HepG2 (cell line): ENCODE data around the gene CORO1C. TPM values are rescaled to one million over a fixed set of nuclear protein-coding genes. Genes with fewer than 3 reads are reported as not detected.

Source experiments
- ATAC-seq: fragments of 200-7000 bp; cut with Tn5 transposase; 3 replicates; pipeline ENCODE4 v1.9.1; 2020; ENCODE audit warnings: mild to moderate bottlenecking, moderate library complexity
- BruUV-seq: library from RNA; stranded (reverse); fragments of 400-500 nt; replicated peaks from 2 replicates; lab custom pipeline; 2021; lab: Mats Ljungman, UMichigan
- CTCF ChIA-PET: fragments of 300-600 bp; formaldehyde crosslinking; extraction: SDS; loops from one replicate; lab custom pipeline; 2021; ENCODE audit warnings: low total read pairs, inconsistent platforms, low intra/inter-chr PET ratio; lab: Yijun Ruan, JAX
- POLR2A ChIA-PET: fragments of 350-600 bp; sonication (Branson Sonifier 250); formaldehyde crosslinking; loops from one replicate; lab custom pipeline; 2020; ENCODE audit warnings: antibody characterized with exemption, inconsistent platforms; lab: Yijun Ruan, JAX
- DNase-seq: peaks from one replicate; pipeline ENCODE4 v3.0.0-alpha.2; 2015; ENCODE audit warnings: low spot score
- FAIRE-seq: peaks from 3 replicates; lab custom pipeline; 2011; peaks lifted over from hg19 to GRCh38; lab: Jason Lieb, UNC
- H2AFZ ChIP-seq: one replicate; pipeline ENCODE4 v1.6.1; 2011; ENCODE audit warnings: low read length, inconsistent platforms
- H3K27ac ChIP-seq: fragments of 300-600 bp; 3 replicates; pipeline ENCODE4 v1.8.0; 2011; ENCODE audit warnings: mixed run types, mild to moderate bottlenecking, mixed read lengths, low read length, inconsistent platforms; ENCODE audit not compliant: insufficient read depth; ENCODE audit errors: extremely low read length
- H3K27me3 ChIP-seq, 2 experiments: fragments of 200-600 bp in 1 of 2; 2 replicates in 1 of 2; 3 replicates in 1 of 2; pipeline versions ENCODE4 v1.6.0 to v1.8.0; 2011; ENCODE audit warnings: low read length in 2 of 2, mild to moderate bottlenecking in 2 of 2, moderate library complexity in 2 of 2, inconsistent platforms in 1 of 2; ENCODE audit not compliant: insufficient read depth in 2 of 2, control insufficient read depth in 1 of 2
- H3K36me3 ChIP-seq, 2 experiments: fragments of 200-600 bp in 1 of 2; replicated peaks in 1 of 2; 2 replicates in 1 of 2; 3 replicates in 1 of 2; pipeline versions ENCODE4 v1.5.1 to v1.8.0; 2011; ENCODE audit warnings: low read length in 2 of 2, inconsistent platforms in 1 of 2; ENCODE audit not compliant: insufficient read depth in 2 of 2, control insufficient read depth in 1 of 2
- H3K4me1 ChIP-seq: 2 replicates; pipeline ENCODE4 v1.5.1; 2012; ENCODE audit warnings: low read length, inconsistent platforms; ENCODE audit not compliant: insufficient read depth
- H3K4me2 ChIP-seq: 2 replicates; pipeline ENCODE4 v1.6.0; 2011; ENCODE audit warnings: low read depth, low read length, inconsistent platforms
- H3K4me3 ChIP-seq, 3 experiments: fragments of 200-600 bp in 1 of 3; sonication (generic), shearing (Covaris generic) in 1 of 3; replicated peaks in 1 of 3; 2 replicates each; pipeline ENCODE4 v1.5.1; 2011 to 2016; ENCODE audit warnings: low read length in 3 of 3, inconsistent platforms in 2 of 3, low read depth in 2 of 3, mild to moderate bottlenecking in 2 of 3, control low read depth in 1 of 3, mixed read lengths in 1 of 3; ENCODE audit not compliant: insufficient read depth in 1 of 3
- H3K79me2 ChIP-seq: one replicate; pipeline ENCODE4 v1.6.1; 2011; ENCODE audit warnings: low read length, inconsistent platforms; ENCODE audit not compliant: insufficient read depth
- H3K9ac ChIP-seq: 2 replicates; pipeline ENCODE4 v1.6.0; 2011; ENCODE audit warnings: mild to moderate bottlenecking, low read depth, low read length, inconsistent platforms; ENCODE audit not compliant: insufficient read depth
- H3K9me3 ChIP-seq: 2 replicates; pipeline ENCODE4 v1.5.1; 2012; ENCODE audit warnings: mild to moderate bottlenecking, low read length
- H4K20me1 ChIP-seq: 2 replicates; pipeline ENCODE4 v1.6.0; 2011; ENCODE audit warnings: inconsistent platforms, mild to moderate bottlenecking, low read length, moderate library complexity; ENCODE audit not compliant: insufficient read depth
- CBX1 ChIP-seq: IDR thresholded peaks from one replicate; pipeline ENCODE4 v1.6.1; 2016; ENCODE audit warnings: antibody characterized with exemption, low read depth
- HDAC1 ChIP-seq: sonication (generic); formaldehyde crosslinking; IDR thresholded peaks from 2 replicates; pipeline ENCODE4 v1.5.1; 2020; ENCODE audit warnings: mild to moderate bottlenecking, missing genetic modification reagents
- IKZF4 ChIP-seq: sonication (generic); formaldehyde crosslinking; IDR thresholded peaks from 2 replicates; pipeline ENCODE4 v1.5.1; 2020; ENCODE audit warnings: borderline replicate concordance, mild to moderate bottlenecking, low read depth, missing genetic modification reagents; ENCODE audit errors: not compliant biosample characterization
- MXD4 ChIP-seq: IDR thresholded peaks from 2 replicates; pipeline ENCODE4 v1.6.1; 2016; ENCODE audit warnings: mild to moderate bottlenecking, missing biosample characterization, missing genetic modification reagents
- SRSF9 ChIP-seq: fragments of 200-400 bp; formaldehyde crosslinking; IDR thresholded peaks from 2 replicates; pipeline ENCODE4 v1.6.1; 2018; ENCODE audit warnings: borderline replicate concordance, mild to moderate bottlenecking, low read depth, low read length; ENCODE audit not compliant: insufficient read depth, poor library complexity, severe bottlenecking
- TRIM24 ChIP-seq: sonication (generic); formaldehyde crosslinking; IDR thresholded peaks from 2 replicates; pipeline ENCODE4 v1.8.0; 2022; ENCODE audit warnings: mild to moderate bottlenecking, missing genetic modification reagents
- ZFP90 ChIP-seq: sonication (generic); formaldehyde crosslinking; IDR thresholded peaks from 2 replicates; pipeline ENCODE4 v1.8.0; 2022; ENCODE audit warnings: missing genetic modification reagents, mild to moderate bottlenecking, inconsistent platforms, borderline replicate concordance
- ZFY ChIP-seq: sonication (generic); formaldehyde crosslinking; IDR thresholded peaks from 2 replicates; pipeline ENCODE4 v1.4.0; 2020; ENCODE audit warnings: missing genetic modification reagents
- ZNF121 ChIP-seq: sonication (generic); formaldehyde crosslinking; IDR thresholded peaks from 2 replicates; pipeline ENCODE4 v1.5.0; 2020; ENCODE audit warnings: mild to moderate bottlenecking, missing genetic modification reagents
- ZNF672 ChIP-seq: sonication (generic); formaldehyde crosslinking; IDR thresholded peaks from 2 replicates; pipeline ENCODE4 v1.8.1; 2022; ENCODE audit warnings: missing genetic modification reagents
- WGBS: methylation state at CpG from one replicate; pipeline ENCODE4 v1.1.6; 2017; ENCODE audit warnings: low lambda C conversion rate; 5-methylcytosine and 5-hydroxymethylcytosine counted together
- in situ Hi-C: cut with HindIII; loops from 2 replicates; pipeline ENCODE4 v1.10.0; 2017; ENCODE audit warnings: low pct_unique_long_range_greater_than_20kb; ENCODE audit not compliant: extremely low pct_ligation_motif_present
- intact Hi-C: fragments of 100-400 bp; cut with micrococcal nuclease; formaldehyde crosslinking; loops from one replicate; pipeline ENCODE4 v1.10.0; 2022; ENCODE audit not compliant: unreplicated experiment
- polyA plus RNA-seq, 8 experiments: library from polyadenylated mRNA; depleted of rRNA in 3 of 8; stranded (reverse) in 7 of 8; unstranded in 1 of 8; fragments of >200 nt; fragmentation: Illumina TruSeq in 4 of 8; extraction: Trizol in 4 of 8; gene quantifications; 2 replicates each; pipeline versions ENCODE4 v1.2.1 to v1.2.3, GENCODE V29; 2011 to 2016; ENCODE audit warnings: low read depth in 4 of 8, missing spikeins in 1 of 8, mixed read lengths in 1 of 8; ENCODE audit not compliant: insufficient read depth in 1 of 8
- total RNA-seq, 5 experiments: library from RNA; depleted of rRNA; stranded (reverse); fragments of >200 nt; fragmentation: Illumina TruSeq; extraction: Trizol; gene quantifications; 2 replicates each; pipeline ENCODE4 v1.2.3, GENCODE V29; 2016; ENCODE audit warnings: low read depth in 1 of 5
- TF ChIP-seq, protein P1 (sequence below): fragments of 450-650 bp; IDR thresholded peaks from 2 replicates; pipeline ENCODE4 v1.6.1; 2017; ENCODE audit warnings: mild to moderate bottlenecking
- TF ChIP-seq, protein P2 (sequence below): sonication (generic); formaldehyde crosslinking; IDR thresholded peaks from 2 replicates; pipeline ENCODE4 v1.4.0; 2020; ENCODE audit warnings: missing genetic modification reagents, borderline replicate concordance

The CORO1C gene
- total and polyA plus RNA-seq, 2 of the 13 experiments (the other 11 are each of a cell fraction or from before 2014, with no cell fraction given) = 73.7 to 131 TPM

- ChIA-PET POLR2A (no interaction called here), CTCF (no interaction called here)
- Histone ChIP-seq H3K9ac (no peak overlapping the region), H3K27me3 (no peaks in the 10 kb centered on the region), H3K4me1 (peaks cover 26% of the 10 kb centered on the region), H3K27ac (no peak overlapping the region), H2AFZ (no peak overlapping the region), H3K4me3 (no peak overlapping the region), H3K4me2 (no peak overlapping the region), H4K20me1 (no peaks in the 10 kb centered on the region), H3K79me2 (no peaks in the 10 kb centered on the region), H3K36me3 (no peaks in the 10 kb centered on the region), H3K9me3 (no peaks in the 10 kb centered on the region)
- FAIRE-seq (no peak), DNase-seq (no peak), ATAC-seq (no peak)
- TF ChIP-seq ZFY (CRISPR knock-in tag) (no peak), ZFP90 (CRISPR knock-in tag) (no peak), IKZF4 (no peak), CBX1 (no peak), TRIM24 (CRISPR knock-in tag) (no peak), MXD4 (CRISPR knock-in tag) (no peak), HDAC1 (CRISPR knock-in tag) (no peak), ZNF672 (no peak), ZNF121 (no peak), SRSF9 (no peak)
- TF ChIP-seq, protein P1, sequence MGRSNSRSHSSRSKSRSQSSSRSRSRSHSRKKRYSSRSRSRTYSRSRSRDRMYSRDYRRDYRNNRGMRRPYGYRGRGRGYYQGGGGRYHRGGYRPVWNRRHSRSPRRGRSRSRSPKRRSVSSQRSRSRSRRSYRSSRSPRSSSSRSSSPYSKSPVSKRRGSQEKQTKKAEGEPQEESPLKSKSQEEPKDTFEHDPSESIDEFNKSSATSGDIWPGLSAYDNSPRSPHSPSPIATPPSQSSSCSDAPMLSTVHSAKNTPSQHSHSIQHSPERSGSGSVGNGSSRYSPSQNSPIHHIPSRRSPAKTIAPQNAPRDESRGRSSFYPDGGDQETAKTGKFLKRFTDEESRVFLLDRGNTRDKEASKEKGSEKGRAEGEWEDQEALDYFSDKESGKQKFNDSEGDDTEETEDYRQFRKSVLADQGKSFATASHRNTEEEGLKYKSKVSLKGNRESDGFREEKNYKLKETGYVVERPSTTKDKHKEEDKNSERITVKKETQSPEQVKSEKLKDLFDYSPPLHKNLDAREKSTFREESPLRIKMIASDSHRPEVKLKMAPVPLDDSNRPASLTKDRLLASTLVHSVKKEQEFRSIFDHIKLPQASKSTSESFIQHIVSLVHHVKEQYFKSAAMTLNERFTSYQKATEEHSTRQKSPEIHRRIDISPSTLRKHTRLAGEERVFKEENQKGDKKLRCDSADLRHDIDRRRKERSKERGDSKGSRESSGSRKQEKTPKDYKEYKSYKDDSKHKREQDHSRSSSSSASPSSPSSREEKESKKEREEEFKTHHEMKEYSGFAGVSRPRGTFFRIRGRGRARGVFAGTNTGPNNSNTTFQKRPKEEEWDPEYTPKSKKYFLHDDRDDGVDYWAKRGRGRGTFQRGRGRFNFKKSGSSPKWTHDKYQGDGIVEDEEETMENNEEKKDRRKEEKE = no peak
- TF ChIP-seq, protein P2, sequence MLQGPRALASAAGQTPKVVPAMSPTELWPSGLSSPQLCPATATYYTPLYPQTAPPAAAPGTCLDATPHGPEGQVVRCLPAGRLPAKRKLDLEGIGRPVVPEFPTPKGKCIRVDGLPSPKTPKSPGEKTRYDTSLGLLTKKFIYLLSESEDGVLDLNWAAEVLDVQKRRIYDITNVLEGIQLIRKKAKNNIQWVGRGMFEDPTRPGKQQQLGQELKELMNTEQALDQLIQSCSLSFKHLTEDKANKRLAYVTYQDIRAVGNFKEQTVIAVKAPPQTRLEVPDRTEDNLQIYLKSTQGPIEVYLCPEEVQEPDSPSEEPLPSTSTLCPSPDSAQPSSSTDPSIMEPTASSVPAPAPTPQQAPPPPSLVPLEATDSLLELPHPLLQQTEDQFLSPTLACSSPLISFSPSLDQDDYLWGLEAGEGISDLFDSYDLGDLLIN (CRISPR knock-in tag) = no peak
- intact Hi-C loops (no loop called here), in situ Hi-C loops (no loop called here)
- no TSS peak for BruUV-seq
- 13% methylated on average over 2 of the region's 2 CpGs for WGBS
Observed at GRCh38 chr12:108778053-108778452, 46.7 kb upstream of the CORO1C start.
